Caki2 (cell line): Measurements from ENCODE around the gene PER3. TPM values are rescaled to one million over a fixed set of nuclear protein-coding genes. Genes with fewer than 3 reads are reported as not detected.

Experiments
- DNase-seq: peaks from one replicate; pipeline ENCODE4 v3.0.0-alpha.2; 2015; ENCODE audit warnings: low read depth
- in situ Hi-C: cut with HindIII; loops from 2 replicates; pipeline ENCODE4 v1.10.0; 2016; ENCODE audit warnings: low sequenced_read_pairs, low pct_unique_long_range_greater_than_20kb, mixed read lengths
- total RNA-seq: library from RNA; depleted of rRNA; stranded (reverse); fragments of >200 nt; shearing (Covaris generic); gene quantifications from 2 replicates; pipeline ENCODE4 v1.2.3, GENCODE V29; 2014; ENCODE audit warnings: low replicate concordance

PER3 gene
- total RNA-seq, 1 experiment from 2014 or later = 12.5 TPM

DNA sequence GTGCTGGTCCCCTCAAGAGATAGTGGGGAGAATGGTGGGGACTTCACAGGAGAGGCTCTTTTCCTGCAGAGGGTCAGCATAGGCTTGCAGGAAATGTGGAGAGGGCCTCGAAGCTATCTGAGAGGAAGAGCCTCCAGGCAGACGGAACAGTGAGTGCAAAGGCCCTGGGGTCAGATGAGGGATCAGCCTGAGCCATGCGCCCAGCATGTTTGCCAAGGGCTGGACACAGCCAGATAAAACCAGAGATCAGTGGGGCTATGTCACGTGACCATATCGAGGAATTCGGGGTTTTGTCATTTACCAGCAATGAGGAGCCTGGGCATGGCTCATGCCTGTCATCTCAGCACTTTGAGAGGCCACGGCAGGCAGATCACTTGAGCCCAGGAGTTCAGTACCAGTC lies 75.3 kb downstream of the PER3 start:
- in situ Hi-C loops = no loop called here
- DNase-seq = no peak

DNA sequence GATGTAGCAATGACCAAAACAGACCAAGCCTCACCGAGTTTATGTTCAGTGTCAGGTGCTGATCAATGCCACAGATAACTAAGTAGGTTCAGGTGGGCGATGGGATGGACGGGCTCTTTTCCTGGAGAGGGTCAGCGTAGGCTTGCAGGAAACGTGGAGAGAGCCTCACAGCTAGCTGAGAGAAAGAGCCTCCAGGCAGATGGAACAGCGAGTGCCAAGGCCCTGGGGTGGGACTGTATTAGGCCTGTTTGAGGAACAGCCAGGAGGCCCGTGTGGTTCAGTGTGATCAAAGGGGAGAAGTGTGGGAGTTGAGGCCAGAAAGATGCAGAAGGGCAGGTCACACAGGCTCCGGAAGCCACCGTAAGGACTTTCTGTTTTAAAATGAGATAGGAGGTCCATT lies 76.0 kb downstream of the PER3 start:
- in situ Hi-C loops = no loop called here
- no peak for DNase-seq

DNA sequence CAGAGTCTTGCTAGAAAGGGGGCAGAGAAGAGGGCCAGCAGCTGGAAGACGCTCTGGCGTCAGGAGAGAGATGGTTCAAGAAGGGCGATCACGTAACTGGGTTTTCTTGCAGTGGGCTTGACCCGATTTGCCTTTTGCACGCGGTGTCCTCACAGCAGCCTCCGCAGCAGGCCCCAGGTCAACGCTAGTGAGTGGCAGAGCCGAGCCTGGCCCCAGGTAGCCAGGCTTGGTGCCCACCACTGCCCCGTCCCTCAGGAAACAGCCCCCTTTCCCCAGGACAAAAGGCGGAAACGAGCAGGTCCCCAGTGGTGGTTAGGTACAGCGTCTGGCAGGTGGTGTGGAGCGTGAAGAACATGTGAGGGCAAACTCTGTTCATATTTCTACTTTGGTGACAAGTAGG lies 77.4 kb downstream of the PER3 start:
- in situ Hi-C loops = no loop called here

DNA sequence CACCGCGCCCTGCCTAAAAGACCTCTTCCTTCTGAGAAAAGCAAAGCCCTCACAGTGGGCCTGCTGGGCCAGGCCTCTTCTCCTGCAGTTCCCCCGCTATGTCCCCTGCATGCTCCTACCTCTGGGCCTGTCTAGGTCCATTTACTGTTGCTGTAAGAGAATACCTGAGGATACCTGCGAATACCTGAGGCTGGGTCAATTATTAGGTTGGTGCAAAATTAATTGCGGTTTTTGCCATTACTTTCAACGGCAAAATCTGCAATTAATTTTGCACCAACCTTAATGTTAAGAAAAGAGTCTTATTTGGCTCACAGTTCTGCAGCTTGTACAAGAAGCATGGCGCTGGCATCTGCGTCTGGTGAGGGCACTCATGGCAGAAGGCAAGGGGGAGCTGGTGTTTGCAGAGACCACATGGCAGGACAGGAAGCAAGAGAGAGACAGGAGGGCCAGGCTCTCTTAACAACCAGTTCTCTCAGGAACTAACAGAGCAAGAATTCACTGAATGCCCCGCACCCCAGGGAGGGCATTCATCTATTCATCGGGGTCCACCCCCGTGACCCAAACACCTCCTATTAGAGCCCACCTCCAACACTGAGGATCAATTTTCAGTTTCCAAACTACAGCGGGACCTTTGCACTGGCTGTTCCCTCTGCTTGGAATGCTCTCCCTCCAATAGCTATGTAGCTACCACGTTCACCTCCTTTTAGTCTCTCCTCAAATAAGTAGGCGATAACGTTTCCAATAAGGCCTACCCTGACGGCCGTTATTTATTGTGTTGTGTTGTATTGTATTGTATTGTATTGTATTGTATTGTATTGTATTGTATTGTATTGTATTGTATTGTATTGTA lies 78.3 kb downstream of the PER3 start:
- in situ Hi-C loops = no loop called here
- DNase-seq = no peak

More for the DNA sequence above, 77.4 kb downstream of the PER3 start:
- no peak for DNase-seq

DNA sequence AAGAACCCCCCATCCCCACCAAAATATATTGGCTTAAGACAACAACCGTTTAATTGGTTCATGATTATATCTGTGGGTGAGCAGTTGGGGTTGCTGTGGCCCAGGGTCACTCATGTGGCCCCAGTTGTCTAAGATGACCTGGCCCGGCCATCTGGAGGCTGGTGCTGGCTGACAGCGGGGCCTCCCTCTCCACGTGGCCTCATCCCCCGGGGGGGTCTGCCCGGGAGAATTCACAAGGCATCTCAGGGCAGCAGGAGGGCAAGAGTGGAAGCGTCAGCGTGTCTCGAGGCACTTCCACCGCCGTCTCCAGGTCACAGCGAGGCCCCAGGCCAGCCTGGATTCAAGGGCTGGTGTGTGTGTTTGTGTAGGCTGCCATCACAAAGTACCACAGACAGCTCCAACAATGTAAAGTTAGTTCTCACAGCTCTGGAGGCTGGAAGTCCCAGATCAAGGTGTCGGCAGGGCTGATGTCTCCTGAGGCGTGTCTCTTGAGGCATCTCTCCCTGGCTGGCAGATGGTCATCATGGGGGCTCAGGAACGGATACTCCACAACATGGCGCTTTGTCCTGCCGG lies 79.8 kb downstream of the PER3 start:
- in situ Hi-C loops = no loop called here

DNA sequence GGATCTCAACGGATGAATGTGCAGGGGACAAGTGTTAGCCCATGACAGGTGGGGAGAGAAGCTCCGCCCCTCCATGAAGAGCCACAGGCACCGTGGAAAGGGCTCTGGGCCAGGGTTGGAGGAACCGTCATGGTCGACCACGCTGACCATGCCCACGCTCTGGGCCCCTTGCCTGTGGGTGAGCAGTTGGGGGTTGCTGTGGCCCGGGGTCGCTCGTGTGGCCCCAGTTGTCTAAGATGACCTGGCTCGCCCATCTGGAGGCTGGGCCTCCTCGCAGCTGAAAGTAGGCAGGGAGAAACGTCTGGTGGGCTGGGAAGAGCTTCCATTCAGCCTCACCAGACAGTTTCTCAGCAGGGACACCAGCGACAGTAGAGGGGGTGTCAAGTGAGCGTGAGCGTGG lies 81.9 kb downstream of the PER3 start:
- DNase-seq = no peak
- in situ Hi-C loops = no loop called here

More for the DNA sequence above, 79.8 kb downstream of the PER3 start:
- DNase-seq = no peak

DNA sequence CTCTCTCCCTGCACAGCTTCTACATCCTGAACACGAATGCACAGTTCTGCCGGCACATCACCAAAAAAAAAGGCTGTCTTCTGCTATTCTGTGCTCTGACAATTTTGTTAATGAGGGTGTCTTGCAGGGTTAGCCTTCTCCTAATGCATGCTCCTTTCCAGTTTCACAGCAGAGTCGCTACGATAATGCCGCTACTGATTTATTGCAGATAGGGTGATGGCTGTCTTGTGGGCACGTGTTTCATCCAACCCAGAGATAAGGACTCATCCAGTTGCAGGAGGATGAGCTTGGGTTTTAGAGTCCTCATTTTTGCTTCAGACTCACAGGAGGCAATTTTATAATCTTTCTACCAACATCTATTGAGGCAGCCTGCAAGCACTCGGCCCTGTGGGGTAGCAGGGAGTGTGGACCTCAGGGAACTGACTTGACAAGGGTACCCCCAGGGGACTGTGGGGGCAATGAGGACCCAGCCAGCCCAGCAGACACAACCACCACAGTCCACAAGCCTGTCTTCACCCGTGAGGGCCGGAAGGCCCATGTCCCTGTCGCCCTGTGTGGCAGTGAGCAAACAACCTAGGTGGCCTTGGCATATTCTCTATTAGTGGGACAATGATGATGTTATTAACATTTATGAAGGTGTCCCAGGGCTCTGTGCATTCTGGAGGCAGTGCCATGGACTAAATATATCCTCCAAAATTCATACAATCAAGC lies 84.1 kb downstream of the PER3 start:
- in situ Hi-C loops = no loop called here

DNA sequence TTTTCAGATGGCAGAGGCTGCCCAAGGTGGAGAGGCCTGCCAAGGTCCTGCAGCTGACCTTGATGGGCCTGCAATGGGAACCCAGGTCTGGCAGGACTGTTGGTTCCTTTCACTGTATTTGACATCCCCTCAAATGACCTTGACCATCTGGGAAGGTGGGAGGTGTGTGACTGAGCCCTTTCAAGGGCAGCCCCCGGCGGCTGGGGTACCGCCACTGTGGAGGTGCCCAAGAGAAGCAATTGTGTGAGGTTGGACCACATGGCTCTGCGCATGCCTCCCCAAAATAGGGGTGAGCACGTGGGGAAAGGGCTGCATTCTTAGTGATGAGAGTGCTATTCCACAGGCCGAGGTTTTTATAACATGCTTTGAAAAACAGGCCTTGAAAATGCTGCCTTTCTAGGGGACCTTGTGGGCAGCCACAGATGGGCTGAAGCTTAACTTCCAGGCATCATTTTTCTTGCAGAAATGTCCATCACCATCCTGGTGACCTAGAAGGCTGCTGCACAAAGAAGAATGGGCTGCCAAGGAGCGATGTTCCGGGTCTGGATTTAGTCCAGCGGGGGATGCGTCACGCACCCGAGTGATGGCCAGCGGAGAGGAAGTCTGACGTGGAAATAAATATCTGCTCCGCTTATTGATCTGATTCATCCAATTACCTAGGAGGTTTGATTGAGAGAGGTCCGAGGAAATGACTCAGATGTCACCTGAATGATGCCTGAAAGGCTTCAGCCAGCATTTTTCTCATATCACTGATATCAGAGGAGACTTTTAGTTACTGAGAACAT lies 85.2 kb downstream of the PER3 start:
- no peak for DNase-seq
- in situ Hi-C loops = no loop called here

More for the DNA sequence above, 84.1 kb downstream of the PER3 start:
- DNase-seq = no peak

DNA sequence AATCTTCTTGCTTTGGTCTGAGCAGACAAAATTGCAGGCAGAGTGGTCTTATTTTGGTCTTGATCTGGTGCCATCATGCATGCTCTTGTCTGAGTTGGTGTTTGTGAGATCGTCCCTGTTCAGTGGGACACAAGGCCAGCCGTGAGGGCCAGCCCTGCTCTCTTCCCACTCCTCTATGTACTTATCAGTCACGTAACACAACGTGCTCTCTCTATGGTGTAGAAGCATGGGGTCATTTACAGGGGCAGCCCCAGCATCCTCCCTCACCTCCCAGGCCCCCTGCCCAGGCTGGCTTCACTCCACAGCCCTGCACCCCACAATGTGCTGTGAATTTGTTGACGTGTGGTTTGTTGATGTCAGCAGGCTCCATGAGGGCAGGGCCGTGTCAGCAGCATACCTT lies 87.0 kb downstream of the PER3 start:
- no peak for DNase-seq
- in situ Hi-C loops = no loop called here

DNA sequence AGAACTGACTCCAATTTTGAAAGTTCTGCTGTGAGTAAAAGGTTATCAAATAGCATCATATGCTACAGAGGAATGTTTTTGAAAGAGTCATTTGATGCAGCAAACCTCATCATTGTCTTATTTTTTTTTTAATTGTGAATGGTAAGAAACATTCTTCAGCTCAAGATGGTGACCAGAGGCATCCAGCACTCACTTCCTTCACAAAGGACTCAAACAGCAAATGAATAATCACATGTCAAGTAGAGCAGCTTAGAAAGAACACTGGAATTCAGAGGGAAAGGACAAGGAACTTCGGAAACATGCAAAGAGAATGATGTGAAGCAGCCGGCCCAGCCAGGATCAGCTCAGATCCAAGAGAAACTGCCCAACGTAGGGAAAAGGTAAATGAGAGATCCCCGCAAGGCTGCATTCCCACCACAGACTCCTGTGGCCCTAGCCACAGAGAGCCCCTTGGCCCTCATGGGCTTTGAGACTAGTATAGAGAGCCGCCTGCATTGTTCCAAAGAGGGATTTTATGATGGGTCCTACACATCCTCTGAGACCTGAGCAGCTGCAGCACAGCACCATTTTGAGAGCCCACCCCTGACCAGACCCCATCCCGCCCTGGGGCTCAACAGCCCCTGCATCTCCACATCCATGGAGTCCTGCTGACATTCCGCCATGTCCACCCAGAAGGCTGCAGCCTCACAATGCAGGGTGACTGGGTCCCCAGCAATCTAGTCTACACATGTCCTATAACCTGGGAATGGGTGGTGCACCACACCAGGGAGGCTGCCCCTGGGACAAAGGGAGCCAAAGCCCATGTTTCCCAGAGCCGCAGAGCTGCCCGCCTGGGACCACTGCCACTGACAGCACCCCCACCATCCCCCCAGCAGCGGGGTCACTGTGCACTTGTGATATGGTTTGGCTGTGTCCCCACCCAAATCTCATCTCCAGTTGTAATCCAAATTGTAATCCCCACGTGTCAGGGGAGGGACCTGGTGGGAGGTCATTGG lies 90.0 kb downstream of the PER3 start:
- DNase-seq = no peak
- in situ Hi-C loops = no loop called here

DNA sequence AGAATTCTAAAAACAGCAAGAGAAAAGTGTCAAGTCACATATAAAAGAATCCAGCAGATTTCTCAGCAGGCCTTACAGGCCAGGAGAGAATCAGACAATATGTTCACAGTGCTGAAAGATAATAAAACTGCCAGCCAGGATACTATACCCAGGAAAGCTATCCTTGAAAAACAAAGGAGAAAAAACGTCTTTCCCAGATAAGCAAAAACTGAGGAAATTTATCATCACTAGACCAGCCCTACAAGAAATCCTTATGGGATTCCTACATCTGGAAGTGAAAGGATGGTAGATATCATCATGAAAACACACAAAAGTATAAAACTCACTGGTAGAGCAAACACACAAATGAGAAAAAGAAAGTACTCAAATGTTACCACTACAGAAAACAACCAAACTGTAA lies 93.9 kb downstream of the PER3 start:
- no peak for DNase-seq
- in situ Hi-C loops = no loop called here

DNA sequence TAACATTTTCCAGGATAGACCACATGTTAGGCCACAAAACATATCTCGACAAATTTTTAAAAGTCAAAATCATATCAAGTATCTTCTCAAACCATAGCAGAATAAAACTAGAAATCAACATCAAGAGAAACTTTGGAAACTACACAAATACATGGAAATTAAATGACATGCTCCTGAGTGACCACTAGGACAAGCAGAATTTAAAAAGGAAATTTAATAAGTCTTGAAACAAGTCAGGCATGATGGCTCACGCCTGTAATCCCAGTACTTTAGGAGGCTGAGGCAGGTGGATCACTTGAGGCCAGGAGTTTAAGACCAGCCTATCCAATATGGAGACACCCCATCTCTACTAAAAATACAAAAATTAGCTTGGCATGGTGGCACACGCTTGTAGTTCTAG lies 95.1 kb downstream of the PER3 start:
- DNase-seq = no peak
- in situ Hi-C loops = no loop called here

DNA sequence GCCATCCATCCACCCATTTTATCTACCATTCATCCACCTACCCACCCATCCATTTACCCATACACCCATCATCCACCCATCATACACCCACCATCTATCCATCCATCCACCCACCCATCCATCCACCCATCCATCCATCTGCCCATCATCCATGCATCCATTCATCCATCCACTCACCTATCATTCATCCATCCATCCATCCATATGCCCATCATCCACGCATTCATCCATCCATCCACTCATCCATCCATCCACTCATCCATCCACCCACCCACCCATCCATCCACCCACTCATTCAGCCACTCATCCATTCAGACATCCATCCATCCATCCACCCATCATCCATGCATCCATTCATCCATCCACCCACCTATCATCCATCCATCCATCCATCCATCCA lies 100.7 kb downstream of the PER3 start:
- in situ Hi-C loops = no loop called here
- no peak for DNase-seq

DNA sequence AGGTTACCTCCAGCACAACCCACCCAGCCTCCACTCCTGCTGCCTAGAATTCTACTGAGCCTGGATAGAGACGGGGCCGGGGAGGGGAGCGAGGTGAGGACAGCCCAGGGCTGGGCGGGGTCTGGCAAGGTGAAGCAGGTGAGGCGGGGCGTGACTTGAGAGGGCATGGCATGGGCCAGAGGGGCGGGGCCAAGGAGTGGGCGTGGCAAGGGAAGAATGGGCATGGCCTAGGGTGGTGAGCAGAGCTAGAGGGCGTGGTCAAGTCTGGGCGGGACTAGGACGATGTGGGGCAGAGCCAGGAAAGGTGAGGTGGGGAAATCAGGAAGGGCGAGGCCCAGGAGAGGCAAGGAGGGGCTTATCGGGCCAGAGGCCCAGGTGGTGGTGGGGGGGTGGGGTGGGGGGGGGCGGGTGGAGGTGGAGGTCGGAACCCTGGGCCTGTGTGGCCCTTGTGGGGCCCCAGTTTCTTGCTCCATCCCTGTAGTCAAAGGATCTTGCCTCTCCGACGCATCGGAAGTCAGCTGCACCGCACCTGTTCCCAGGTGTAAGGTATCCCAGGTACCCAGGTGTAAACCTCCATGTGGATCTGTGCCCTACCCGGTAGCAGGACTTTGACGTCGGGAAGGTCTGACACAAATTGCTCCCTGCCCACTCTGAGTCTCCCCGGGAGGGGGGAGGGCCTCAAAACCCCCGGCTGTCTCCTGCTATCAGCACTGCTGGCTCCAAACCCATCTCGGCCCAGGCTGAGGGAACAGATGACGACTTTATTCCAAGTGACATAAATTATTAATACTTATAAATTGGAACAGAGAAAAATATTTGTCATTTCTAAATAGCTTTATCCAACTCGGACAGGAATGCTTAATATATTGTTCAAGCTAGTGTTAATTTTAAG lies 101.7 kb downstream of the PER3 start:
- in situ Hi-C loops = no loop called here
- DNase-seq = no peak

DNA sequence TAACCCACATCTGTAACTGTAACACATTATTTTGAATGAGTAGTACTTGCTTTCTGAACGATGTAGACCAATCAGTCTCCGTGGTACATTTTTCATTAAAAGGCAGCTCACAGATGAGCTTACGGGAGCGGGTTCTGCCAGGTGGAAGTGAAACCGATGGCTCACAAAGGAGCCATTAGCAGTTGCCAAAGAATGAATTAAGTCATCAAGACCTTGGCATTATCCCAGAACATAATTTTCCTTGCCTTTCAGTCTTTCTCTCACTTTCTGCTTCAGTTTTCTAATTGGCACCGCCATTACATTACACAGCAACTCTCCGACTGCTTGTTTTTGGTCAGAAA lies 102.3 kb downstream of the PER3 start:
- DNase-seq = no peak
- in situ Hi-C loops = no loop called here

DNA sequence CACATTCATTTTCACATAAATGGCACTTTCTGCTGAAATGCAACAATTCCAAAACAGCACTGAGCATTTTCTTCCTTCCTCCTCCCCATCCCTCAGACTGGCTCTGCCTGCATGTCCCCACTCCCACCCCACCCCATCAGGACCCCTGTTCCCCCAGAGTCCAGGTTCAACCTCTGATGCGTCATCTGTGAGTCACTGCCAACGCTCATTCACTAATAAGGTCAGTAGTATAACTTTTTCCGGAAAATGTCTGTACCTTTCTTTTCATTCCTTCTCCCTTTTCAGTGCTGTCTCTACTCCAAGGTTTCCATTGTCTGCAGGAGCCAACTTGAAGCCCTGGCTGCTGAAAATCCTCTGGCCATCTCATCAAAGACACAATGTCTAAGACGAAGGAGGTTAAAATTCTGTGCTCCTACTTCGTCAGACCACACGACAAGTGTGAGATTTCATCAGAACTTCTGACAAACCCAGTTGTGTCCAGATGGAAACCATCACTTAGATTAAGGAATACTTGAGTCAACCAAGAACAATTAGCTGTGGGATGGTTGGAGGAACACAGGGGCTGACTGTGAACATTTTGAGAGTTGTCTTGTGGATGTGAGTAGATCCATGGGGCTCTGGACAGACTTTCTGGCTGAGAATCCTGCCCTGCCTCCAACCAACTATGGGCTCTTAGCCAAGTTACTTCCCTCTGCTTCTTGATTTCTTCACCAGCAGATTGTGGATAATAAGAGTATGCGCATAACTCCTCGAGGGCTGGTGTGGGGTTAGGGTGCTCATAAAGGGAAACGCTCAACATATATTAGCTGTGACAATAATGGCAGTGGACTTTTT lies 104.4 kb downstream of the PER3 start:
- in situ Hi-C loops = no loop called here
- DNase-seq = no peak
